Measurements from ENCODE around the gene GPC1.

Gene GPC1

GRCh38 chr2:240454106-240454901 is 18.8 kb downstream of the GPC1 start:
- Histone ChIP-seq H3K9ac (ENCODE audit: low read length) (no peak overlapping the region), H3K4me3 (ENCODE audit: low read length) (no peak overlapping the region), H3K79me2 (ENCODE audit: low read length) (no peaks in the 10 kb centered on the region)

DNA sequence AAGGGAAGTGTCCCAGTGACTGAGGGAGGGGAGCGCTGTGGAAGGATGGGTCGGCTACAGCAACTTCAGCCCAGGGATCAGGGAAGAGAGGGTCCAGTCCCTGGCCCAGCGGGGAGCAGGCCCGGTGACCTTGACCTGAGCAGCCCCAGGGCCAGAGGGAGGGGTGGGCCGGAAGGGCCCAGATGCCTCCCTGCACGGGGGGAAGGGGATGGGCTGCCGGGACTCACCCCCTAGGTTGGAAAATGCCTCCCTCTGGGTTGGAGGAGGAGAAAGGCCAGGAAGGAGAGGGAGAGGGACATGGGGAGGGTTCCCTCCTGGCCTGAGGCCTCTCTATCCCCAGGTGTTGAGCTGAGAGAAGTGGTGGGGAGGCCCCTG is 19.8 kb downstream of the GPC1 start:
- Histone ChIP-seq H3K4me1 (ENCODE audit: low read length) (no peaks in the 10 kb centered on the region), H3K27me3 (ENCODE audit: low read depth, low read length) (no peaks in the 10 kb centered on the region), H3K27ac (ENCODE audit: low read length) (no peak overlapping the region), H3K9me3 (ENCODE audit: insufficient read depth, low read length) (no peaks in the 10 kb centered on the region), H4K20me1 (ENCODE audit: insufficient read depth, low read length) (no peaks in the 10 kb centered on the region), H3K4me2 (ENCODE audit: low read length) (no peak overlapping the region), H3K9ac (ENCODE audit: low read length) (no peak overlapping the region), H3K36me3 (replicated peaks; ENCODE audit: low read depth, low read length) (no peaks in the 10 kb centered on the region), H3K4me3 (ENCODE audit: low read length) (no peak overlapping the region), H3K79me2 (ENCODE audit: low read length) (no peaks in the 10 kb centered on the region), H2AFZ (ENCODE audit: low read depth, low read length) (no peak overlapping the region)
- TF ChIP-seq, protein P1, sequence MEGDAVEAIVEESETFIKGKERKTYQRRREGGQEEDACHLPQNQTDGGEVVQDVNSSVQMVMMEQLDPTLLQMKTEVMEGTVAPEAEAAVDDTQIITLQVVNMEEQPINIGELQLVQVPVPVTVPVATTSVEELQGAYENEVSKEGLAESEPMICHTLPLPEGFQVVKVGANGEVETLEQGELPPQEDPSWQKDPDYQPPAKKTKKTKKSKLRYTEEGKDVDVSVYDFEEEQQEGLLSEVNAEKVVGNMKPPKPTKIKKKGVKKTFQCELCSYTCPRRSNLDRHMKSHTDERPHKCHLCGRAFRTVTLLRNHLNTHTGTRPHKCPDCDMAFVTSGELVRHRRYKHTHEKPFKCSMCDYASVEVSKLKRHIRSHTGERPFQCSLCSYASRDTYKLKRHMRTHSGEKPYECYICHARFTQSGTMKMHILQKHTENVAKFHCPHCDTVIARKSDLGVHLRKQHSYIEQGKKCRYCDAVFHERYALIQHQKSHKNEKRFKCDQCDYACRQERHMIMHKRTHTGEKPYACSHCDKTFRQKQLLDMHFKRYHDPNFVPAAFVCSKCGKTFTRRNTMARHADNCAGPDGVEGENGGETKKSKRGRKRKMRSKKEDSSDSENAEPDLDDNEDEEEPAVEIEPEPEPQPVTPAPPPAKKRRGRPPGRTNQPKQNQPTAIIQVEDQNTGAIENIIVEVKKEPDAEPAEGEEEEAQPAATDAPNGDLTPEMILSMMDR (IDR thresholded peaks at IDR 0.05; ENCODE audit: low read depth, low read length): no peak
- TF ChIP-seq EZH2phosphoT487 (IDR thresholded peaks at IDR 0.05; ENCODE audit: low read depth): no peak

More at GRCh38 chr2:240454106-240454901, 18.8 kb downstream of the GPC1 start:
- Histone ChIP-seq H3K9me3 (ENCODE audit: insufficient read depth, low read length) (no peaks in the 10 kb centered on the region), H3K4me2 (ENCODE audit: low read length) (no peak overlapping the region), H3K27ac (ENCODE audit: low read length) (no peak overlapping the region), H3K27me3 (ENCODE audit: low read depth, low read length) (no peaks in the 10 kb centered on the region), H3K4me1 (ENCODE audit: low read length) (no peaks in the 10 kb centered on the region), H3K36me3 (replicated peaks; ENCODE audit: low read depth, low read length) (no peaks in the 10 kb centered on the region), H2AFZ (ENCODE audit: low read depth, low read length) (no peak overlapping the region), H4K20me1 (ENCODE audit: insufficient read depth, low read length) (no peaks in the 10 kb centered on the region)
- TF ChIP-seq, protein P1 (IDR thresholded peaks at IDR 0.05; ENCODE audit: low read depth, low read length): no peak
- TF ChIP-seq EZH2phosphoT487 (IDR thresholded peaks at IDR 0.05; ENCODE audit: low read depth): no peak

DNA sequence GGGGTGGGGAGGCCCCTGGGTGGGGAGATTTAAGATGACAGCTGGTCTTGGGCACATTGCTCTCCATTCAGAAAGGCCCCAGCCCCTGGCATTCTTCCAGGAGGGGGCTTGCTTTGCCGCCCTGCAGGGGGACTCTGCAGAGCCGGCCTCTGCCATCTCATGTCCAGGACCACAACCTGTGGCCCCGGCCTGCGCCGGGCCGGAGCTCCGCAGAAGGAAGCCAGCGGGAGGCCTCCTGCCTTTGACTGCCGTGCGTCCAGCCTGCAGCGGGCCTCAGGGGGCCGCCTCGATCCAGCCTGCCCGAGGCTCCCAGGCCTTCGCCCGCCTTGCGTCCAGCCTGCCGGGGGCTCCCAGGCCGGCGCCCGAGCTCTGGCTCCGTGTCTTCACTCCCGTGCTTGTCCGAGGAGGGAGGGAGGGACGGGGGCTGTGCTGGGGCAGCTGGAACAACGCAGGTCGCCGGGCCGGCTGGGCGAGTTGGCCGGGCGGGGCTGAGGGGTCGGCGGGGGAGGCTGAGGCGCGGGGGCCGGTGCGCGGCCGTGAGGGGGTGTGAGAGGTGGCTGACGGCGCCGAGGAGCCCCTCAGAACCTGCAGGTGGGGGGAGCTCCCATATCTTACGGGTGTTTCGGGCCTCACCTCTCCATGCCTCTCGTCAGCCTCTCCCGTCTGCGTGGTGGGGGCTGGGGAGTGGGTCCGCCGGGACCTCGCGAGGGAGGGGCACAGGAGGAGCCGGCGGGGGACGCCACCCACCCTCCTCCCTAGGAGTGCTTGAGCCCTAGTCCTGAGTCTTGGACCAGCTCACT is 20.4 kb downstream of the GPC1 start:
- no peak overlapping the region for H3K9ac ChIP-seq (ENCODE audit: low read length)
- no peak overlapping the region for H2AFZ ChIP-seq (ENCODE audit: low read depth, low read length)
- no peak for TF ChIP-seq EZH2phosphoT487 (IDR thresholded peaks at IDR 0.05; ENCODE audit: low read depth)
- TF ChIP-seq, protein P1 (IDR thresholded peaks at IDR 0.05; ENCODE audit: low read depth, low read length): no peak
- no peak overlapping the region for H3K27ac ChIP-seq (ENCODE audit: low read length)
- H4K20me1 ChIP-seq (ENCODE audit: insufficient read depth, low read length): no peaks in the 10 kb centered on the region
- H3K27me3 ChIP-seq (ENCODE audit: low read depth, low read length): no peaks in the 10 kb centered on the region
- no peaks in the 10 kb centered on the region for H3K9me3 ChIP-seq (ENCODE audit: insufficient read depth, low read length)
- H3K4me2 ChIP-seq (ENCODE audit: low read length): no peak overlapping the region
- H3K4me3 ChIP-seq (ENCODE audit: low read length): no peak overlapping the region
- H3K79me2 ChIP-seq (ENCODE audit: low read length): no peaks in the 10 kb centered on the region
- no peaks in the 10 kb centered on the region for H3K36me3 ChIP-seq (replicated peaks; ENCODE audit: low read depth, low read length)
- no peaks in the 10 kb centered on the region for H3K4me1 ChIP-seq (ENCODE audit: low read length)

Data from OCI-LY3 (cell line).